Urinary bladder (tissue), 4 donors: ENCODE measurements around the gene STK39. TPM values are rescaled to one million over a fixed set of nuclear protein-coding genes. Genes with fewer than 3 reads are reported as not detected.

ENCODE experiments used
- DNase-seq: peaks from one replicate; pipeline ENCODE4 v3.0.0-alpha.2; 2015; ENCODE audit errors: extremely low spot score
- H3K27ac ChIP-seq: one replicate; pipeline ENCODE4 v1.5.1; 2013; ENCODE audit warnings: low read depth, mild to moderate bottlenecking, moderate library complexity
- H3K36me3 ChIP-seq: one replicate; pipeline ENCODE4 v1.6.1; 2013; ENCODE audit warnings: mild to moderate bottlenecking, moderate library complexity; ENCODE audit not compliant: insufficient read depth
- H3K4me1 ChIP-seq: one replicate; pipeline ENCODE4 v1.6.1; 2013; ENCODE audit warnings: mild to moderate bottlenecking, moderate library complexity; ENCODE audit not compliant: insufficient read depth
- H3K4me3 ChIP-seq: one replicate; pipeline ENCODE4 v1.5.1; 2013; ENCODE audit warnings: low read depth, low read length
- WGBS: extraction: QIAGEN DNeasy Blood & Tissue Kit; methylation state at CpG from one replicate; pipeline ENCODE4 v1.1.7; 2013; 5-methylcytosine and 5-hydroxymethylcytosine counted together
- polyA plus RNA-seq: library from polyadenylated mRNA; stranded (reverse); fragments of 200-250 nt; gene quantifications from one replicate; pipeline ENCODE4 v1.2.3, GENCODE V29; 2013
- total RNA-seq: library from RNA; depleted of rRNA; stranded (reverse); fragments of >200 nt; gene quantifications from one replicate; pipeline ENCODE4 v1.2.3, GENCODE V29; 2014
- donor health status: healthy with polysubstance abuse.
- donor health status: healthy.

The STK39 gene
- total and polyA plus RNA-seq, 2 donors: 17.5 to 37.7 TPM

DNA sequence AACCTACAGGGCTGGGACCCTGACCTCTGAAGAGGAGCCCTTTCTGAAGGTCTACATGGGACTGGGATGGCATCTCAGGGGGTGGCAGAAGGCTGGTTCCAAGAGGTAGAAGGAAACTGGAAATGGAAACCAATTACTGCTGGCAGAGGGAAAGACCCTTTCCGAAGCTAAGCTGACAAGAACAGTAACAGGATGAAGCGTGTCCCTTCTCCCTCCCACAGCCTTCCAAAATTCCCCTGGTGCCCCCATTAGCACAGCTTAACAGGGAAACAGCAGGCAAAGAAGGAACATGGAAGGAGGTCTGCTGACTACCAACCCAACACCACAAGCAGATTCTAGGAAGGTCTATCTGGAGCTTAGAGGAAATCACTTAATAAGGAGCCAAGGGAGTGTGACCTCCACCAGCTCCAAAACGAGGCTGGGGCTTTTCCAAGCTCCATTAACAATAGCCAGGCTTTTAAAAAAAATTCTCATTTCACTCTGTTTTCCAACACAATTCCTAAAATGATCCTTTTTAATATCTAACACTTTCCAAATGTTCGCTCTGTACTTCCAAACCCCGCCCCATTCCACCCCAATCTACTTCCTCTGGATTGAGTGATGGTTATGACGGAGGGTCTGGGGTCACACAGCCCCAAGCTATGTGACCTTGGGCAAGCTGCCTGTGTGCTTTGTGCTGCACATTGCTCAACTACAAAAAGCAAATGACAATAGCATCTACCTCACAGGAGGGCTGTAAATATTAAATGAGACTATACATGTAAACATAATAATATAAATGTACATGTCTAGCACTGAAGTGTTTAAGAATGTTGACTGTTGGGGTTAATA is 55.2 kb downstream of the STK39 start:
- no peaks in the 10 kb centered on the region for H3K36me3 ChIP-seq
- 84% methylated on average over 6 of the region's 6 CpGs for WGBS
- H3K4me3 ChIP-seq: no peak overlapping the region
- no peak overlapping the region for H3K27ac ChIP-seq
- H3K4me1 ChIP-seq: peaks cover 2% of the 10 kb centered on the region
- DNase-seq: no peak

DNA sequence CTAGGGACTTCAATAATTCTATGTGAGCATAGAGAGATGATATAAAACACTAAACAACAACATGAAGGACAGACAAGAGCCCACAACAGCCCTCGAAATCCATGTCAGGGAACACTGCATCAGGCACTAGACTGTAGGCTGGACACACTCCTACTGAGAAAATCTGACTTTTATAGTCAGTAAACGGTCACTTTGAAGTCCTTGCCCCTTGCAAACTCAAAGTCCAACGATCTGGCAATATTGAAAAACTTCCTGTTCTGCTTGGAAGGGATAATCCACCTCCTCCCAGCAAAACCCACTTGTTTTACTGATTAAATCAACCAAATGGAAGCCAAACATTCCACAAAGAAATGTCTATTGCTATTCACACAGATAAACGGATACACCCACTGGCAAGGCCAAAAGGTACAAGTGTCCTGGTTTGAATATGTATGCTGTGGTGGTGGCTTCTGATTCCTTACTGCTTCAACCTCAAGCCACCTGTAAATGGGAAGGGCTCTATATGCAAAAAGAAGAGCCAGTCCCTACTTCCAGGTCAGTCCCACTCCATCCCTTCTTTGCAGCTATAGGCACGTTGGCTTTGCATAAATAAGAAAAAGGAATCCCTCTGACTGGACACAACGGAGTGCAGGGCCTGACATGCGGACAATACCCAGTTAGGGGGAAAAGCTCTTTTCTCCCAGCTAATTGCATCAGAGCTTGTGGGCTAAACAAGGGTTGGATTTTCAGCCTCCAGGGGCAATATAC is 56.6 kb downstream of the STK39 start:
- Histone ChIP-seq H3K36me3 (no peaks in the 10 kb centered on the region), H3K27ac (no peak overlapping the region), H3K4me3 (no peak overlapping the region), H3K4me1 (peaks cover 2% of the 10 kb centered on the region)
- DNase-seq: no peak
- WGBS: 76% methylated on average over 7 of the region's 7 CpGs

DNA sequence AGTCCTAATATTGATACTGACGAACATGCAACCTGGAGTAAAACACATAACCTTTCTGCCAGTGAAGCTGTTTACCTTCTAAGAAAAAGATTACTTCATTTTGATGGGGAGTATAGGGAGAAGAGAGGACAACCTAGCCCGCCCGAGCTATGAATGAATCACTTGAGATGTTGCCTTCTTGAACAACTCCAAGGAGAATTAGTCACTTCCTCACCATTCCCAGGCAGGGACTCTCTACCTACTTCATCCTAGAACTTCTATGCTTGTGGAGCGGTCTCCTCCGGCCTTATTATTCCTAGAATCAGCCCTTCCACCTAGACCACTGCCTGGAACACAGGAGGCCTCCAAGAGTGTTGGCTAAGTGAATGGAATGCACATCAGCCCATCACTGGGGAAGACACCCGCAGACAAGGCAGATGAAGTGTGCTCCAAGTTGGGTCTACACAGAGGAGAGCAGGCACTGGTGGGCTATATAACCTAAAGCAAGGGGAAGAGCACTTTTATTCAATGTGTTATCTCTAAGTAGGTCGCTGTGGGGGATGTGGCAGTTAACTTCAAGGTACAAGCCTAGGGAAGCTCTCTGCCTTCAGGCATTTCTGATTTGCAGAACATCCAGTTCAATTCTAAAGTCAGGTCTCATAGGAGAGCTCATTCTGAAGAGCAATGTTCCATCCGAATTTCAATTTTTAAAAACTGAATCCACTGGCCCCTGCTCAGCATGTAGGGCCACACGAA is 57.4 kb downstream of the STK39 start:
- H3K27ac ChIP-seq: no peak overlapping the region
- DNase-seq: no peak
- peaks cover 2% of the 10 kb centered on the region for H3K4me1 ChIP-seq
- H3K4me3 ChIP-seq: no peak overlapping the region
- 92% methylated on average over 9 of the region's 9 CpGs for WGBS
- no peaks in the 10 kb centered on the region for H3K36me3 ChIP-seq

DNA sequence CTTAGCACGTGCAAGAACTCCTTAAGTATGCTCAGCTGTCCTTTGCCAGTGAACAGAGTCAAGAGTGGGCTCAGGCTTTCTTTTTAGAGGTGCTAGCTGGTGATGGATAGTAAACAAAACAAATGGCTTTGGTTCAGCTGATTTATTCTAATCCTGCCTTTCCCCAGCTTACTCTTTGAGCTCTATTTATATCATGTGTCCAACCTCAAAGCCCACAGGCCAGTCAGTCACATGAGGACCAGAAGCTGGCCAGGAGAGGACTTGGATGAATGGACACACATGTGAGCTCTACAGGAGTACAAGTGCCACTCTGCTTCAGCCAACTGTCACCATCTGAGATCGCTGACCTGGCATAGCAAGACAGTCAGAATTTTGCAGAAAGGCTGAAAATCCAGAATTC is 59.4 kb downstream of the STK39 start:
- Histone ChIP-seq H3K36me3 (no peaks in the 10 kb centered on the region), H3K27ac (no peak overlapping the region), H3K4me1 (peaks cover 2% of the 10 kb centered on the region), H3K4me3 (no peak overlapping the region)
- no peak for DNase-seq
- 85% methylated on average over 2 of the region's 2 CpGs for WGBS

DNA sequence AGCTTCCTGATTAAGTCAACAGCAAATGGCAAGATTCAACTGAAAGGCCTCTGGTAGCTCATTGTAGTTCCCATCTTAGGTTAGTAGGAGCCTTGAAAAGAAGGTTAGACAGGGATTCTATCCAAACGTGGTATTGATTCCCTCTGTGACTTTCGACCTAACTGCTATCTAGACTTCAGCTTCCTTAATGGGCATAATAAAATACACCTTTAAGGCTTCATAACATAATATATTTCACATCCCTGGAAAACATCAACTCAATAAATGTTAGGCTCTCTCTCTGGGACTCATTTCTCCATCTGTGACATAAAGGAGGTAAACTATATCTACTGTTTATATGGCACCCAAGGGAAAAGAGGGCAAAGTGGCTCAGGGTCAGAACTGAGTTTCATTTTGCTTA is 60.9 kb downstream of the STK39 start:
- 84% methylated on average over 2 of the region's 2 CpGs for WGBS
- DNase-seq: no peak
- peaks cover 2% of the 10 kb centered on the region for H3K4me1 ChIP-seq

DNA sequence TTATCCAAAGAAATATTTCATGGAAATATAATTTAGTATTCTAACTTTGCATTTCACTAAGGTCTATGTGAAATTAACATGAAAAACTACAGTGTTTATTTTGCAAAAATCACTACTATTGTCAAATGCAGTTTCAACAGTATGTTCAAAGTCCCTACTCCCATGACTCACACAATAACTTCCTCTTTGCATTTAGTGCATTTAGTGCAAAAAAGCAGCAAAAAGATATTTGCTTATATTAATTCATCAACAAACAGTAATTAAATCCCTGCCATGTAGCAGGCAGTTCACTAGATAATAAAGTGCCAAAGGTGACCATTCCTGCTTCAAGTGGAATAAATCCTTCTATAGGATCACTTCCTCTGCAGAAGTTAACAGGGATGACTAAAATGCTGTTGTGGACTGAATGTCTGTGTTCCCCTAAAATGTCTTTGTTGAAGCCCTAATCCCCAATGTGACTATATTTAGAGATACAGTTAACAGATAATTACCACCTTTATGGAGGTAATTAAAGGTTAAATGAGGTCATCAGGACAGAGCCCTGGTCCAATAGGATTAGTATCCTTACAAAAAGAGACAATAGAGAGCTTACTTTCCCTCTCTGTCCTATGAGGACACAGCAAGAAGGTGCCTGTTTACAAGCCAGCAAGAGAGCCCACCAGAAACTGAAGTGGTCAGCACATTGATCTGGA is 61.7 kb downstream of the STK39 start:
- Histone ChIP-seq H3K36me3 (no peaks in the 10 kb centered on the region), H3K4me3 (no peak overlapping the region), H3K4me1 (peaks cover 2% of the 10 kb centered on the region), H3K27ac (no peak overlapping the region)
- DNase-seq: no peak

More for the DNA sequence above, 60.9 kb downstream of the STK39 start:
- Histone ChIP-seq H3K36me3 (no peaks in the 10 kb centered on the region), H3K4me3 (no peak overlapping the region), H3K27ac (no peak overlapping the region)

DNA sequence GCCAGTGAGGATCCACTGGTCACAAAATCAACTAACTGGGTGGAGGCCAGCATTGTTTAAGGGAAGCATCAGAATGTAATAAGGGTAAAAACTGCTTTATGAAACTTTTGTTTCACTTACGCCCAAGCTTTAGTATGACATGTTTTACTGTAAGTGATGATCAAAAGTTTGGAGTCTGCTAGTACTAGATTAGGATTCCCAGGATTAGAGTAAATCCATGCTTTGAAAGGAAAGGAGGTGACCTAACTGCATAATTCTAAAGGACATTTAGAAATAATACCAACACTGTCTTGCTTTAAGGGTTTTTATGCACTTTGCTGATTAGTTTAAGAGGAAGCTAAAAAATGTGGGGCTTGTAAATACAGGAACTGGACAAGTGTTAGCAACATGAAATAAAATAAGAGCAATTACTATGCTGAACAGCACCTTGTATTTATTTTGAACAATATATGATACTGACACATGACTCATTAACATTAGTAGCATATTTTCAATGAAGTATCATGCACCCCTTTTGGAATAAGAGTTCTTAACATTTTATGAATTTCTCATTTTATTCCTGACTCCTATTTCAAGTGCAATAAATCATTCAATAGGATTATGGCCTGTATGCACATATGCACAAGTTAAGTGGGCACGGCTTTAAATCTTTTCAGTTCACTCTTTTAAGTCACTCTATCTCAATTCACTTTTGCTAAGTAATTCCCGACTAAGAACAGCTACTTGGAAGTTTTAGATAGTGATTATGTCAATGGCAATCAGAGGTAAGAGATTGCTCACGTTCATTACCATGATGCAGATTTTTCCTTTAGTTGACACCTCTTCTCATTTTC is 62.5 kb downstream of the STK39 start:
- no peaks in the 10 kb centered on the region for H3K4me1 ChIP-seq

DNA sequence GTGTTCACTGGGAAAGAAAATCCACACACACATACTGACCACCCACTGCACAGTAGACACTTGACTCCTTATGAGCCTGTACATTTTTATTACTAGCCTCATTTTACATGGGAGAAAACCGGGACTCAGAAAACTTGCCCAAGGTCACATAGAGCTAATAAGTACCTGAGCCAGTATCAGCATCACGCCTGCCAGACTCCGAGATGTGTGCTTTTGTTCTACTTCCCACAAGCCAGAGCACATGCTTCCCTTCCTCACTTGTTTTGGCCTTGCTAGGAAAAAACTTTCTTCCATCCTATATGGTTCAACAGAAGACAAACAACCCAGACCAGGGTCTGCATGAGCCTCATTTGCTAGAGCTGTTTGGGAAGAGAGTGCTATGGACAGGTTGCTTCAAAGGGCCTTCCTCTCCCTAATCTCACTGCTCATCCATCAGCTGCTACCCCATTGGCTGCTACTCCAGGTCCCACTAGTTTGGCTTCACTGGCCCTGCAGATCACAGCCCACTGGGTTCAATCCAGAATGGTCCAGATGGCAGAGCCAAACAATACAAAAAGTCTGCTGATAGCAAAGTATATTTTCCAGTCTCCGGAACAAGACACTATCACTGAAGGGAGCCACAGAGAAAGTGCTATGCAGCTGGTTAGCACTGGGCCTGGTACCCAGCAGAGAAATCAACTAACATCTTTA is 63.9 kb downstream of the STK39 start:
- no peaks in the 10 kb centered on the region for H3K4me1 ChIP-seq
- H3K27ac ChIP-seq: no peak overlapping the region
- WGBS: 96% methylated on average over 4 of the region's 4 CpGs
- no peak for DNase-seq
- no peak overlapping the region for H3K4me3 ChIP-seq
- H3K36me3 ChIP-seq: no peaks in the 10 kb centered on the region

More for the DNA sequence above, 62.5 kb downstream of the STK39 start:
- no peak for DNase-seq
- Histone ChIP-seq H3K36me3 (no peaks in the 10 kb centered on the region), H3K27ac (no peak overlapping the region), H3K4me3 (no peak overlapping the region)
- WGBS: 76% methylated on average over 4 of the region's 4 CpGs

DNA sequence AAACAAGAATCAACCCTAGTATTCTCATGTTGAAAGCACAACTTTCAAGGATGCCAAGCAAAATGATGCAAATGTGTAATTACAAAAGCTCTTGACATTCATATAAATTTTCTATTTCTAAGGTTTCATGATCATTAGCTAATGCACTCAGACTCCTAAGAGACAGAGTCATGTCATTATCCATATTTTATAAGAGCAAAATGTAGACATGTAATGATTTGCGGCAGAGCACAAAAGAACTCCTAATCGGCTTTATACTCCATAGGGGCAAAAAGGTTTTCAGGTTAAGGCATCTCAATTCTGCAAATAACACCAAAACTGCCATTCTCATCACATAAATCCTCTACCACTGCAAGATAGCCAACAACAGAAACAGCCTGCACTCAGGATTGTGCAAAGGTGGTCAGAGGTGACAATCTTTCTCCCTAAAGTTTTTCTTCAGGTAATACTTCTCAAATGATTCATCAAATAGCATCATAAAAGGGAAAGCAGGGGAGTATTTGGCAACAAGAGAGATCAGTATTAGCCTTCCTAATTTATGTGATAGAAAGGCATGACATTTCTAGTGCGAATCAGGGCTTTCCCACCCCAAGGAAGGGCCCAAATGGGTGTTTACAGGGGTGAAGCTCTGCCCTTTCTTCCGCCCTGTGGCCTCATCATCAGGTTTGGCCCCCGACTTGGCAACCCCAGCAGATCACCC is 64.7 kb downstream of the STK39 start:
- no peaks in the 10 kb centered on the region for H3K36me3 ChIP-seq
- no peak overlapping the region for H3K4me3 ChIP-seq
- 93% methylated on average over 5 of the region's 5 CpGs for WGBS
- no peak overlapping the region for H3K27ac ChIP-seq
- no peak for DNase-seq
- no peaks in the 10 kb centered on the region for H3K4me1 ChIP-seq

DNA sequence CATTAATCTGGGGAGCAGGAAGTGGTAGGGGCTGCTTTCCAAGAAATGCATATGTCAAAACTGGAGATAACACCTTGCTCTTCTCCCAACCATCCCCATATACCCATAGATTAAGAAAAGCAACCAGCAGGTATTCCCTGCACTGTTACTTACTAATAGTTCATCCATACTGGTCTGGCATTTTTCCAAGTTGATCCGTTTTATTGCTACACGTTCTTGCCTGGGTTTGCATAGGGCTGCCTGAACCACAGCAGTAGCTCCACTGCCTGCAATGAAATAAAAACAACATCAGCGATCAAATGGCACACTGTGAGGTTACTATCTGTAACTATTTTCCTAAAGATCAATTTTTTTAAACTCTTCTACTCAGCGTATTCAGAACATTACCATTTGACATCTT is 65.6 kb downstream of the STK39 start:
- Histone ChIP-seq H3K27ac (no peak overlapping the region), H3K36me3 (no peaks in the 10 kb centered on the region), H3K4me3 (no peak overlapping the region), H3K4me1 (no peaks in the 10 kb centered on the region)
- 73% methylated on average over 4 of the region's 4 CpGs for WGBS
- DNase-seq: no peak

DNA sequence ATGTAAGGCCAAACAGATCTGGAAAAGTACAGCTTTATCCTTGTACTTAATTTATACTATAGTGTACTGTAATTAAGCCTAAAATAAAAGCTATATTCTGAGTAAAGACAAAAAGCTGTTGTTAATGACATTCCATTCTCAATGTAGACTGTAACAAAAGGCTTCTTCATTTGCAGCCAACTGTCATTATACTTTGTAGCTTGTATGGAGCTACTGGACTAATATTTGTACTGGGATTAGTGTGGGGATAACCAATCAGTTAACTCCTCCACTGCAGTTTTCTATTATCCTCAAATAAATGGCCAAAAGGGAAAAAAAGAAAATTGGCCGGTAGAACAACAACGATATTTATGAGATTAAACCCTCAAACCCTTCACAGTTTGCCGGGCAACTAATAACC is 66.5 kb downstream of the STK39 start:
- H3K4me3 ChIP-seq: no peak overlapping the region
- no peak overlapping the region for H3K27ac ChIP-seq
- no peaks in the 10 kb centered on the region for H3K36me3 ChIP-seq
- no peaks in the 10 kb centered on the region for H3K4me1 ChIP-seq
- no peak for DNase-seq
- WGBS: 91% methylated on average over 3 of the region's 3 CpGs

DNA sequence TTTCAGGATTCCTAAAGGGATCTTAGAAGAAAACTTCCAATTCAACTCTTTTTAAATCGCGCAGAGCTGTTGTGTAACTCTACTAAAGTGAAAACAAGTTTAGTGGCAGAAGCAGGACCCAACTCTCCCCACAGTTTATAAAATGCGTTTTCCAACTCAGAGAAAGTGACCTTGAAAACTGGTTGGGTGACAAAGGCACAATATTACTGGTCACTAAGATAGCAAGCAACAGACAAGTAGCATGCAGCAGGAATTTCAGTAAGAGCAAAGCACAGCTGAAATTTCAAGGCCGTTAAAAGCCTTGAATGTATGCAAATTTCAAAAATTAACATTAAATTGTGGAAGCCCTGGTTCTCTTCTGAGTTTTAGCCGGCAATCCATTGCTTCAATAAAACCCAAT is 66.9 kb downstream of the STK39 start:
- Histone ChIP-seq H3K36me3 (no peaks in the 10 kb centered on the region), H3K27ac (no peak overlapping the region), H3K4me3 (no peak overlapping the region), H3K4me1 (no peaks in the 10 kb centered on the region)
- 91% methylated on average over 5 of the region's 5 CpGs for WGBS
- DNase-seq: no peak
